Measurements from ENCODE around the gene GLT6D1. TPM values are rescaled to one million over a fixed set of nuclear protein-coding genes. Genes with fewer than 3 reads are reported as not detected.

The GLT6D1 gene
- total RNA-seq, 4 donors from 2014 or later = not detected

DNA sequence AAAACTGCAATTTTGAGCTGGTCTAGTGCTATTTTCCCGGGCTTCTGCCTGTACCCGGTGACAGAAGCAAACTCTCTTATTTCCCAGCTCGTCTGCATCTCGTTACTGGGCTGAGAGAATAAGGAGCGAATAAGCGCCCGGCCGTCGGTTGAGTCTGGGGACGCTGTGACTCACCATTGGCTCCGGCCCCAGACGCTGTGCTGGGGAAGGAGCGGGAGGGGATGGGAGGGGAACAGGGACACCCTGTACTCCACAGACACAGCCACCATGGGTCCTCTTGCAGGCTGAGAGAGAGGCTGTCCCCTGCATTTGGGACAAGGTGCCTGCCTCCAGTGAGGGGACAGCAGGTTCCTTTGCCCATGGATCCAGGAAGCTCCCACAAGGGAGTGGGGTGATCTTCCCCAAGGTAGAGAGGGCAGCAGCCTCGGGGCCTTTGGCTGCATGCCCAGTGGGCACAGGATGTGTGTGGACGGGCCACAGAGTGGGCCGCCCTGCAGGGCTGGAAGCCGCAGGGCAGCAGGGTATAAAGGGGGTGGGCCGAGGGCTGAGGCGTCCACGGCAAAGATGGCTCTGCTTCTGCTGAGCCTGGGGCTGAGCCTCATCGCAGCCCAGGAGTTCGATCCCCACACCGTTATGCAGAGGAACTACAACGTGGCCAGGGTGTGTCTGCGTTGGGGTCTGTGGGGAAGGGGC, 23.6 kb upstream of the GLT6D1 start, which contains the start of gene LCN9:
Gene LCN9 (plus strand): TSS at position 552 of the 693 bp plus-strand sequence. CDS start 13 bp downstream, at position 565.
- no peak within 1 kb of the TSS for H3K4me3 ChIP-seq
- peaks cover 60% of the 10 kb centered on the region for H3K27me3 ChIP-seq
- no peak within 1 kb of the TSS for H3K27ac ChIP-seq
- no peaks in the 10 kb centered on the region for H3K9me3 ChIP-seq
- TF ChIP-seq EP300 (IDR thresholded peaks at IDR 0.05) (no peak), POLR2A (IDR thresholded peaks at IDR 0.05) (no peak), CTCF (IDR thresholded peaks at IDR 0.05) (no peak), POLR2AphosphoS5 (IDR thresholded peaks at IDR 0.05) (no peak)
- WGBS, 2 donors (ENCODE audit: low coverage in 1 of 2) = 63% methylated on average over 4 of the region's 25 CpGs; no CpG with 5 or more reads in 1 of the 2 donors
- no peaks in the 10 kb centered on the region for H3K4me1 ChIP-seq
- no peaks in the 10 kb centered on the region for H3K36me3 ChIP-seq
- no peak for ATAC-seq

DNA sequence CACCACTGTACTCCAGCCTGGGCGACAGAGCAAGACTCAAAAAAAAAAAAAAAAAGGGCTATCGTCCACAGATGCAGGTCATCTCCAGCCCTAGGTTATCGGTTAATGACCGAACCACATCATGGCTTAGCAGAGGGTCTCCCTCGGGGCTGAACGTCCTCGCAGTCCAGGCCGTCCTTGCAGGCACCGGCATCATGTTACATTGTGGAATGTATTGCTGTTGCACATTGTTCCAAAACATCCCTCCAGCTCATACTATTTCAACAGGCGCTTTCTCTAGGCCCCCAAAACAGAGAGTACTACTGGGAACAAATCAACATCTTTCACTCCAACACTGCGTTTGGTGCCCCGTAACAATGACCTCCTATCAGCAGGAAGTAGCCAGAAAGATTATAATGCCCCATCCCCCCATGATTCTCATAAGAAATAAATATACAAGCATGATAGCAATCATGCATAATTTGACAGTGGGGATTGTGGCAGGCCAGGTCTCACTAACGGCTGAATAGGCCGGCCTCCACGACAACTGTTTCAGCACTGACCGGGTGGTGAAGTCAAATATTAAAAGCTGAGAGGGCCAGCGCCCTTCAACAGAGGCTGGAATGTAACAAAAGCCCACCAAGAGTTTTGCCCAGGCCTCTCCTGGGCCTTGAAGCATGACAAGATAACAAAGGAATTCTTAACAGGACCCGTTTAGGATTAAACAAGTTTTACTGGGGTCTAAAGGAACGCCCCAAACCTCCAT, 22.6 kb upstream of the GLT6D1 start:
- Histone ChIP-seq H3K27me3 (peaks cover 52% of the 10 kb centered on the region), H3K4me3 (no peak overlapping the region), H3K27ac (no peak overlapping the region), H3K4me1 (no peaks in the 10 kb centered on the region), H3K36me3 (no peaks in the 10 kb centered on the region), H3K9me3 (no peaks in the 10 kb centered on the region)
- TF ChIP-seq POLR2A (IDR thresholded peaks at IDR 0.05) (no peak), CTCF (IDR thresholded peaks at IDR 0.05) (no peak), POLR2AphosphoS5 (IDR thresholded peaks at IDR 0.05) (no peak), EP300 (IDR thresholded peaks at IDR 0.05) (no peak)
- 46 to 56% methylated on average over 16 to 18 of the region's 19 CpGs for WGBS, 2 donors (ENCODE audit: low coverage in 1 of 2)
- ATAC-seq = no peak

GRCh38 chr9:135660407-135660806, 21.1 kb upstream of the GLT6D1 start:
- H3K4me1 ChIP-seq = no peaks in the 10 kb centered on the region
- no peak for TF ChIP-seq POLR2AphosphoS5 (IDR thresholded peaks at IDR 0.05)
- TF ChIP-seq EP300 (IDR thresholded peaks at IDR 0.05) = no peak
- TF ChIP-seq POLR2A (IDR thresholded peaks at IDR 0.05) = no peak
- no peak for TF ChIP-seq CTCF (IDR thresholded peaks at IDR 0.05)
- no peak overlapping the region for H3K27ac ChIP-seq
- WGBS, 2 donors (ENCODE audit: low coverage in 1 of 2) = 88 to 92% methylated on average over 15 to 22 of the region's 22 CpGs
- ATAC-seq = no peak
- no peaks in the 10 kb centered on the region for H3K36me3 ChIP-seq
- no peaks in the 10 kb centered on the region for H3K9me3 ChIP-seq
- H3K4me3 ChIP-seq = no peak overlapping the region
- H3K27me3 ChIP-seq = peaks cover 46% of the 10 kb centered on the region

DNA sequence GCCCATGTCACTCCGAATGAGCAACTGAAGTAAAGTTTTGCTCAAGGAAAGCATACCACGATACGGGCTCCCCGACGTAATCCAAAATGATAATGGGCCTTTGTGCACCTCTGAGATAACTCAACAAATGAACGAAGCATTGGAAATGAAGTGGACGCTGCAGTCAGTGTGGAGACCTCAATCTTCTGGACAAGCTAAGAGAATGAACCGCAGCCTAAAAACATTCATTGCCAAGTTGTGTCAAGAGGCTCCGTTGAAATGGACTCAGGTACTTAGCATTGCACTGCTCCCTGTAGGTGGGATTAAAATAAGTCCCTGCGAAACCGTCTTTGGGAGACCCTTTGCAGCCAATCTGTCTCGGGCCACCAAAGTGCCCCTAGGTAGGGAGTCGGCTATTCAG, 19.9 kb upstream of the GLT6D1 start:
- no peaks in the 10 kb centered on the region for H3K36me3 ChIP-seq
- TF ChIP-seq POLR2AphosphoS5 (IDR thresholded peaks at IDR 0.05) = no peak
- TF ChIP-seq POLR2A (IDR thresholded peaks at IDR 0.05) = no peak
- TF ChIP-seq EP300 (IDR thresholded peaks at IDR 0.05) = no peak
- no peak for TF ChIP-seq CTCF (IDR thresholded peaks at IDR 0.05)
- H3K4me1 ChIP-seq = no peaks in the 10 kb centered on the region
- 75 to 89% methylated on average over 6 to 9 of the region's 13 CpGs for WGBS, 2 donors (ENCODE audit: low coverage in 1 of 2)
- H3K9me3 ChIP-seq = no peaks in the 10 kb centered on the region
- ATAC-seq = no peak
- no peak overlapping the region for H3K27ac ChIP-seq
- H3K27me3 ChIP-seq = peaks cover 39% of the 10 kb centered on the region
- no peak overlapping the region for H3K4me3 ChIP-seq

All from gastroesophageal sphincter (tissue), 4 donors.